Right renal pelvis (tissue), 4 donors: Measurements from ENCODE around the gene PTF1A. TPM values are rescaled to one million over a fixed set of nuclear protein-coding genes. Genes with fewer than 3 reads are reported as not detected.
A peak's percentile ranks its signal among the peaks of the same experiment; 100 is the strongest.

Experiments used
- DNase-seq, 4 donors: peaks; one replicate each; pipeline ENCODE4 v3.0.0-alpha.2; 2013; ENCODE audit warnings: low read depth in 4 of 4, low spot score in 3 of 4, missing footprints in 1 of 4
- polyA plus RNA-seq, 4 donors: library from polyadenylated mRNA; unstranded; fragments of 120-200 nt; gene quantifications; one replicate each; pipeline ENCODE4 v1.2.1, GENCODE V29; 2013; ENCODE audit not compliant: insufficient read length in 4 of 4

Gene PTF1A
- under 1 TPM in 1 of 4 donors, not detected in 3; 0.19 TPM for polyA plus RNA-seq

GRCh38 chr10:23191764-23192711 lies at the start of gene PTF1A:
Gene PTF1A (plus strand): TSS chr10:23192312. CDS start chr10:23192531, 219 bp downstream.
- DNase-seq, result no peak

GRCh38 chr10:23146258-23146657 lies 45.9 kb upstream of the PTF1A start:
- DNase-seq, result no peak

- no peak for DNase-seq
Measured at GRCh38 chr10:23147035-23147434, 45.1 kb upstream of the PTF1A start.

GRCh38 chr10:23148214-23148613 lies 43.9 kb upstream of the PTF1A start:
- DNase-seq, result no peak

GRCh38 chr10:23150091-23150490 lies 42.0 kb upstream of the PTF1A start:
- DNase-seq, result no peak

GRCh38 chr10:23150610-23151009 lies 41.5 kb upstream of the PTF1A start:
- no peak for DNase-seq

- no peak for DNase-seq
Measured at GRCh38 chr10:23151071-23151470, 41.0 kb upstream of the PTF1A start.

GRCh38 chr10:23155169-23155568 lies 36.9 kb upstream of the PTF1A start:
- no peak for DNase-seq

- DNase-seq, result no peak
Measured at GRCh38 chr10:23156447-23157150, 35.5 kb upstream of the PTF1A start.

GRCh38 chr10:23157239-23157681 lies 34.9 kb upstream of the PTF1A start:
- peak in 1 of 4 donors; percentile 44 for DNase-seq

- no peak for DNase-seq
Measured at GRCh38 chr10:23157691-23158369, 34.3 kb upstream of the PTF1A start.

- peak in 3 of 4 donors; percentile 57 to 67 (median 65) for DNase-seq
Measured at GRCh38 chr10:23158370-23158769, 33.7 kb upstream of the PTF1A start.

GRCh38 chr10:23171232-23171876 lies 20.8 kb upstream of the PTF1A start:
- peak in 2 of 4 donors; percentile 60 to 71 for DNase-seq

- no peak for DNase-seq
Measured at GRCh38 chr10:23172429-23173213, 19.5 kb upstream of the PTF1A start.

- DNase-seq, result no peak
Measured at GRCh38 chr10:23173214-23174073, 18.7 kb upstream of the PTF1A start.

GRCh38 chr10:23174074-23174976 lies 17.8 kb upstream of the PTF1A start:
- DNase-seq, result no peak

GRCh38 chr10:23174977-23175512 lies 17.1 kb upstream of the PTF1A start:
- no peak for DNase-seq
